Caki2 (cell line): ENCODE data around the gene RAB34. TPM values are rescaled to one million over a fixed set of nuclear protein-coding genes. Genes with fewer than 3 reads are reported as not detected.
"Not testable (repeated sequence)": the region's sequence is repeated elsewhere in the genome, so short reads cannot be mapped to it uniquely, and the experiment has no call there.

Source experiments
- DNase-seq: peaks from one replicate; pipeline ENCODE4 v3.0.0-alpha.2; 2015; ENCODE audit warnings: low read depth
- in situ Hi-C: cut with HindIII; loops from 2 replicates; pipeline ENCODE4 v1.10.0; 2016; ENCODE audit warnings: low sequenced_read_pairs, low pct_unique_long_range_greater_than_20kb, mixed read lengths
- total RNA-seq: library from RNA; depleted of rRNA; stranded (reverse); fragments of >200 nt; shearing (Covaris generic); gene quantifications from 2 replicates; pipeline ENCODE4 v1.2.3, GENCODE V29; 2014; ENCODE audit warnings: low replicate concordance

RAB34 gene
- total RNA-seq, 1 experiment from 2014 or later = 482 TPM

DNA sequence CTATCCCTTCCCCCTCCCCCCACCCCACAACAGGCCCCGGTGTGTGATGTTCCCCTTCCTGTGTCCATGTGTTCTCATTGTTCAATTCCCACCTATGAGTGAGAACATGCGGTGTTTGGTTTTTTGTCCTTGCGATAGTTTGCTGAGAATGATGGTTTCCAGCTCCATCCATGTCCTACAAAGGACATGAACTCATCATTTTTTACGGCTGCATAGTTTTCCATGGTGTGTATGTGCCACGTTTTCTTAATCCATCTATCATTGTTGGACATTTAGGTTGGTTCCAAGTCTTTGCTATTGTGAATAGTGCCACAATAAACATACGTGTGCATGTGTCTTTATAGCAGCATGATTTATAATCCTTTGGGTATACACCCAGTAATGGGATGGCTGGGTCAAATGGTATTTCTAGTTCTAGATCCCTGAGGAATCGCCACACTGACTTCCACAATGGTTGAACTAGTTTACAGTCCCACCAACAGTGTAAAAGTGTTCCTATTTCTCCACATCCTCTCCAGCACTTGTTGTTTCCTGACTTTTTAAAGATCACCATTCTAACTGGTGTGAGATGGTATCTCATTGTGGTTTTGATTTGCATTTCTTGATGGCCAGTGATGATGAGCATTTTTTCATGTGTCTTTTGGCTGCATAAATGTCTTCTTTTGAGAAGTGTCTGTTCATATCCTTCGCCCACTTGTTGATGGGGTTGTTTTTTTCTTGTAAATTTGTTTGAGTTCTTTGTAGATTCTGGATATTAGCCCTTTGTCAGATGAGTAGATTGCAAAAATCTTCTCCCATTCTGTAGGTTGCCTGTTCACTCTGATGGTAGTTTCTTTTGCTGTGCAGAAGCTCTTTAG is 18.5 kb upstream of the RAB34 start:
- in situ Hi-C loops, DNase-seq: not testable (repeated sequence)

DNA sequence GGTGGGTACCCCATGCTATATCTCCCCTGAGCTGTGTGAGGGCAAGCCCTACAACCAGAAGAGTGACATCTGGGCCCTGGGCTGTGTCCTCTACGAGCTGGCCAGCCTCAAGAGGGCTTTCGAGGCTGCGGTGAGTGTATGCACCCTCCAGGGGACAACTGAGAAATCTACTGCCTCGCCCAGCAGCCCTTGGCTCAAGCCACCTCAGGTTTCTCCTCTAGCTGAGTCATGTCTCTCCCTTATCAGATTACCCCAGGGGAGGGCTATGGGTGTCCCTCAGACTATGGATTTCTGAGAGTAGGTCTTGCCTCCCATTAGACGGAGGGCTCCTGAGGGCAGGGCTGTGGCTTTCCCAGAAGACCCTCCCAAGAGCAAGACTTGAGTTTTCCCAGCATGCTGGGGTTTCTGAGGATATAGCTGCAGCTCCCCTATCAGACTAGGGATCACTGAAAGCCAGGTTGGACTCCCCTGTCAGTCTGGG is 17.6 kb upstream of the RAB34 start:
- in situ Hi-C loops = no loop called here
- peak; percentile 36 for DNase-seq

DNA sequence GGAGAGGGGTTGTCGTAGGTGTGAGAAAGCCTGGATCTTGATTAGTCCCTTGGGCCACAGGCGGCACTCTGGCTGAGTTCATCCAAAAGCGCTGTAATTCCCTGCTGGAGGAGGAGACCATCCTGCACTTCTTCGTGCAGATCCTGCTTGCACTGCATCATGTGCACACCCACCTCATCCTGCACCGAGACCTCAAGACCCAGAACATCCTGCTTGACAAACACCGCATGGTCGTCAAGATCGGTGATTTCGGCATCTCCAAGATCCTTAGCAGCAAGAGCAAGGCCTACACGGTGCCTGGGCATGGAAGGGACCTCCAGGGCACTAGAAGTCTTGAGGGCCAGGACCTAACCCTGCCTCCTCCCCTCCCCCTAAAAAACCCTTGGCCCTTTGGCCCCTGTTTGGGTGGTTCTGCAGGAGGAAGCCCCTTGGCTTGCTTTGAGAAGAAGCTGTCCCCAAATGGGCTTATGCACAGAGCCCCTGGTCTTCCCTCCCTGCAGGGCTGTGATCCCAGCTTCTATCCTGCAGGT is 17.1 kb upstream of the RAB34 start:
- no peak for DNase-seq
- in situ Hi-C loops = no loop called here

DNA sequence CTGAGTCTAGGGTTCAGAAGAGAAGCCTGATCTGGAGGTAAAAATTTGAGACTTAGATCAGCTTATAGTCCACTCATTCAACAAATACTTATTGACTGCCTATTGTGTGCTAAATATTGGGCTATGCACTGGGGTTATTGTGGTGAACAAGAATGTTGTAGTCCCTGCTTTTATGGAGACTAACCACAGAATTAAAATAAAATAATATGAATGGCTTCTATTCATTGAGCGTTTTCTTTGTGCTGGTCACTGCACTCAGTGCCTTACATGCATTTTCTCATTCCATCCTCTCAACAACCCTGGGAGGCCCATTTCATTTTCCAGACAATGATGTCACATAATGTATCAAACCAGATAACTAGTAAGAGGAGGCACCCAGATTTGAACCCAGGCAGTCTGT is 15.7 kb upstream of the RAB34 start:
- in situ Hi-C loops = no loop called here
- DNase-seq = no peak

DNA sequence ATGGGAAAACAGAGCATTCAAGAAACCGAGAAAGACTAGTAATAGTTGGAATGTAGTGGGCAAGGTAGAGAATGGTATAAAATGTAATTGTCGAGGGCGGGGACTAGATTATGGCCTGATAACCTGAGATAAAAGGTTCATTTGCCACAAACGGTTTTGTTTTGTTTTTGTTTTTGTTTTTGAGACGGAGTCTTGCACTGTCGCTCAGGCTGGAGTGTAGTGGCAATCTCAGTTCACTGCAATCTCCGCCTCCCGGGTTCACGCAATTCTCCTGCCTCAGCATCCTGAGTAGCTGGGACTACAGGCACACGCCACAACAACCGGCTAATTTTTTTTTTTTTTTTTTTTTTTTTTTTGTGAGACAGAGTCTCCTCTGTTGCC is 12.3 kb upstream of the RAB34 start:
- no peak for DNase-seq
- in situ Hi-C loops = no loop called here

DNA sequence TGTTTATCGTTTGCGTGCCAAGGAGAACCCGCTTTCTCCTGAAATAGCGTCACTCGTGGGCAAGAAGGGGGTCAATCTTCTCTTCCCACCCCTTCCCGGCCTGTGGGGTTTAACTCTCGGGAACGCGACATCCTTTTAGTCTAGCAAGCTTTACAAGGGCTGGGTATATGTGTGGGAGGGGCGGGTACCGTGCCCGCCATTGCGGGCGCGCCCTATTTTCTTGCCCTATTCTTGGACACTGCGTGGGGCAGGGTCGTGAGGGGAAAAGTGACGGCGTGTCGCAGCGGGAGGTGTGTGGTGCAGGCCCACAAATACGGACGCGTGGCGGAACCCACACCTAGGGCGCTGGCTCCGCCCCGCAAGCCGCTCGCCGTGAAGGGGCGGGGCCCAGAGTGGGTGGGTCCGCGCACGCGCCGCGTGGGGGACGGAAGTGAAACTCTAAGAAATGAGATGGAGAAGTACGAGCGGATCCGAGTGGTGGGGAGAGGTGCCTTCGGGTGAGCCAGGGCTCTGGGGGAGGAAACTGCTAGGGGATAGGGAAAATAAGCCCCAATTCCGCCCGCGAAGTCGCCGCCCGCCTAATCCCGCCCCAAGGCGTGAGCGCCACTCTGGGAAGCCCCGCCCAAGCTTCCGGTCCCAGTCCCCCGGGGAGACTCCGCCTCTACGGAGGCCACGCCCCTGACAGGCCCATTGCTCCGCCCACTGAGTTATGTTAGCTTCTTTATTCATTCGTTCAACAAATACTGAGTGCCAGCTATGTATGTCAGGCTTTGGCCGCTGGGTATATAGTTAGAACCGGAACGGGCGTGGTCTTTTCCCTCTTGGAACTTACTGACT is 10.9 kb upstream of the RAB34 start, which contains the start of gene NEK8:
TSS of gene NEK8 (plus strand) at position 425 of the 837 bp plus-strand sequence. CDS start at position 451, 26 bp downstream.
- DNase-seq = peak; percentile 96

DNA sequence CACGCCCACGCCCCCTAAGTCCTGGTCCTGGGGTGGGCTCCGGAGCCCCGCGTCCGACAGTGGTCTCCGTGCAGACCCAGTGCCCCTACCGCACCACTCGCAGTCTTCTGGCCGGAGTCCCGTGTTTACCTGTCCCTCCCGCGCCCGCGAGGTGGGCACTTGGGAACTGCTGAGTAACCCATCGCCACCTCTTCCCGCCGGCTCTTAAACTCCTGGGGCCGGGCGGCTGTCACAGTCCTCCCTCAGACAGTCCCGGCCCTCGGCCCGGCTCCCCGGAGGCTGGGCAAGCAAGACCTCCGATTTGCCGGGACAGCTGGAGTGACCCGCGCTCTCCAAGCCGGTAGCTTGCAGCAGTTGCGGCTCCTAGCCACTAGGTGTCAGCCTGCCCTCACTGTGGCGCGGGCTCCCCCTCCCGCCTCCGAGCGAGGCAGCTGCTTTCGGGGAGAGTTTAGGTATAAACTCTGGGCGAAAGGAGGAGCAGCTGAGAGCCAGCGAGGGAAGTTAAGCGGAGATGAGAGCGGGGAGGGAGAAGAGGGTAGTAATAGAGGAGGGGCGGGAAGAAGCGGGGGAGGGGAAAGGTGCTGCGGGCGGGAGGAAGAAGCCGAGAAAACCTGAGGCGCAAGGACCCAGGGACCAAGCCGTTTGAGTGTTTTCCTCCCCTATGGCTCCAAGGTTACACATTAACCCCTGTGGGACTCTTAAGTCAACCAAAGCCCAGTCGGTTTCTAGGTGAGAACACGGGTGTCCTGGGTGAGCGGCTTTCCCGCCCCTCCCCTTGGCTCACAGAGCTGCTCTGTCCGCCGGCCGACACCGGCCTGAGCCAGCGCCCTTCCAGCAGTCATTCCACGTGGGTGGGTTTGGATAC is 9.2 kb upstream of the RAB34 start:
- in situ Hi-C loops = no loop called here

More for the DNA sequence above, 10.9 kb upstream of the RAB34 start, which contains the start of gene NEK8:
- in situ Hi-C loops = no loop called here

DNA sequence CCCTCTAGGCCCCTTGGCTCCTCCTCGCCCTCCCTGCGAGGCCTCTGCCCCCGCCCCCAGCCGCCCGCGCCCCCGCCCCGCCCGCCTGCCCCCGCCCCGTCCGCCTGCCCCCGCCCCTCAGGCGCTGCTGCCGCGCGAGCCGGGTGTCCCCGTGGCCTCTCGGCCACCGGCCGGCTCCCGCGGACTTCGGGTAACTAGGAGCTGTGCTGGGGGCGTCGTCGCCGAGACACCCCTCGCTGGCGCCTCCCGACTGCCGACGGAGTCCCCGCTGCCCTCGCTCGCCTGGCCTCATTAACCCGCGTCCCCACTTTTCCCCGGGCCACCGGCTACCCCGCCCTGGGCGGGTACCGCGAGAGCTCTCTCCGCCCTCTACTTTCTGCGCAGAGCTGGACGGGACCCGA is 8.6 kb upstream of the RAB34 start, which contains the start of gene TLCD1:
TSS of gene TLCD1 (minus strand) at position 8 of the 401 bp plus-strand sequence. CDS start 136 bp downstream, outside the sequence.
- in situ Hi-C loops = no loop called here
- peak; percentile 86 for DNase-seq

More for the DNA sequence above, 9.2 kb upstream of the RAB34 start:
- DNase-seq = peak; percentile 100

DNA sequence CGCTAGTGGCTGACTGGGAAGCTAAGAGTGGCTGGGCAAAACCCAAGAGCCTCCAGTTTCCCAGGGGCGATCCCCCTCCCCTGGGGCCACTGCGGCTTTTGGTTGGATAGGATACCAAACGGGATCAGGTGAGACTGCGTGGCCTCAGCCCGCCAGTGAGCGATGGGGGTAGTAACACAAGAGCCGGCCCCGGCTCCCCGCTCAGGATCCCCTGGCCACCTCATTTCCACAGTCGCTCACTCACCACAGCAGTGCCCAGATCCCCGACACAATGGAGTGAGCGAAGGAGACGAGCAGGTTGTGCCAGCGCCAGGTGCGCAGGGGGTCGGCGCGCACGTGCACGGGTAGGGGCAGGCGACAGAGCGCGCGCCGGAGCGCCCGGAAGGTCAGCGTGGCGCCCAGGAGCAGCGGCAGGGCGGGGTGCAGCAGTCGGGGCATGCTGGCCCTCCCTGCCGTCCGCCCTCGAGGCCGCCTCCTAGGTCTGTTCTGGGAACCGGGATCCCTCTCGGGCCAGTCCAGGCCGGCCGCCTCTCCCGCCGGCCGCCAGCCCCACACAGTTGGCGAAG is 8.1 kb upstream of the RAB34 start:
- DNase-seq = peak; percentile 81
- in situ Hi-C loops = no loop called here

DNA sequence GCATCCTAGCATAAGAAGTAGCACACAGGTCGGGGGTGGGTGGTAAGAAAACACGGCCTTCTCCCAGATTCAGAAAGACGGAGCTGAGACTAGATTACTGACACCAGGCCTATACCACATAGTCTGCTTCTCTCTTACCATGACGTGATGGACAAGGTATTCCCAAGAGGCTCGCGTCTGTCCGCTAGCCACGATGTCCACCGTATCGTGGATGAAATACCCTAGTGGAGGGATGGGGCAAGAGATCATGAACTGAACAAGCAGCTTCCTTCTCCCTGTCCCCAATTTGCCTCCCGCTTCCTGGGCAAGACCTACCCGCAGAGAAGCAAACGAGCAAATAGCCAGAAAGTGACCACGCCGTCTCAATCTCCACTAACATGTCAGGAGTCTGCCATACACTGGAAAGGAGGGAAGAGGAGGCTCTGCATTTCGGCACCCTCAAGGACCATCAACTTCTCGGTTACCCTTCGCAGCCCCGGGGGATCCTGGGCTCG is 7.5 kb upstream of the RAB34 start:
- in situ Hi-C loops = no loop called here
- peak; percentile 66 for DNase-seq

DNA sequence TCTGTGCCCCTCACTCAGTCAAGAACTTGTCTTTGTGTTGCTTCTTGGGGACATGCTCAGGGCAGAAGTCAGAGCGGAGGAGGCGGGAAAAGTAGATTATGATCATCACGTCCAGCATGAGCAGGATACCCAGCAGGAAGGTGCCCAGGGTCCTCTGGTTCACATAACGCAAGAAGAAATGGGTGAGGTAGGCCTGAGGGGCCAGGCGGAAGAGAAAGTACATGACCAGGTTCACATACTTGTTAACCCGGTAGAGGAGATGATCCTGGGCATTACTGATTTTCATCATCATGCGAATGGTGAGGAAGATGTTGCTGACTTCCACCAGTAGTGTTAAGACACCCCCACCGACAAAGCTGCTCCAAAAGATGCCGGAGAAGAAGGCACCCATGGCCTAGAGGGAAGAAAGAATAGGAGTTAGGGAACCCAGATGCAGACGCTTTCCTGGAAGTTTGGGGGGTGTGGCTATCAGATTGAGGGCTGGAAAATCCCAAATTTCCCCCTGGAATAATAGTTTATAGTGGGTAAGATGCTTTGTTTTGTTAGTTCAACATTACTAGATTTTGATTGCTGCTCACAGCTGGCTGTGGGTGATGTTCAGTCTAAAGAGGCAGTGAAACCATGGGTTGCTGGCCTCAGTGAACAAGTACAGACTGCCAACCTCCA is 7.0 kb upstream of the RAB34 start:
- in situ Hi-C loops = no loop called here
- DNase-seq = no peak

DNA sequence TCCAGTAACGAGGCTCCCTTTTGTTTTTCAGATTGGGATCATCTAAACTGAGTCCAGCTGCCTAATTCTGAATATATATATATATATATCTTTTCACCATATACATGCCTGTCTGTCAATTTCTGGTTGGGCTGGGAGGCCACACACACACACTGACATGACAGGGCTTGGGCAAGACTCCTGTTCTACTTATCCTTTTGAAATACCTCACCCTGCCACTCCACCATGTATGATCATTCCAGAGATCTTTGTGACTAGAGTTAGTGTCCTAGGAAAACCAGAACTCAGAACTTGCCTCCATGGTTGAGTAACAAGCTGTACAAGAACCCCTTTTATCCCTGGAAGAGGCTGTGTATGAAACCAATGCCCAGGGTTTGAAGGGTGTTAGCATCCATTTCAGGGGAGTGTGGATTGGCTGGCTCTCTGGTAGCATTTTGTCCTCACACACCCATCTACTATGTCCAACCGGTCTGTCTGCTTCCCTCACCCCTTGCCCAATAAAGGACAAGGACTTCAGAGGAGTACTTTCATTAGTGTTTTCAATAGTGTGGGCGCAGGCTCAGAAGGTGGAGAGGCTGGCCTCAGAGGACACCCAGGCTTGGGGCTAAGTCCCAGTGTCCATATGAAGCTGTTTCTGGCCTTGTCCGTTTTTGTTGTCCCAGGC is 6.3 kb upstream of the RAB34 start:
- in situ Hi-C loops, DNase-seq: not testable (repeated sequence)

DNA sequence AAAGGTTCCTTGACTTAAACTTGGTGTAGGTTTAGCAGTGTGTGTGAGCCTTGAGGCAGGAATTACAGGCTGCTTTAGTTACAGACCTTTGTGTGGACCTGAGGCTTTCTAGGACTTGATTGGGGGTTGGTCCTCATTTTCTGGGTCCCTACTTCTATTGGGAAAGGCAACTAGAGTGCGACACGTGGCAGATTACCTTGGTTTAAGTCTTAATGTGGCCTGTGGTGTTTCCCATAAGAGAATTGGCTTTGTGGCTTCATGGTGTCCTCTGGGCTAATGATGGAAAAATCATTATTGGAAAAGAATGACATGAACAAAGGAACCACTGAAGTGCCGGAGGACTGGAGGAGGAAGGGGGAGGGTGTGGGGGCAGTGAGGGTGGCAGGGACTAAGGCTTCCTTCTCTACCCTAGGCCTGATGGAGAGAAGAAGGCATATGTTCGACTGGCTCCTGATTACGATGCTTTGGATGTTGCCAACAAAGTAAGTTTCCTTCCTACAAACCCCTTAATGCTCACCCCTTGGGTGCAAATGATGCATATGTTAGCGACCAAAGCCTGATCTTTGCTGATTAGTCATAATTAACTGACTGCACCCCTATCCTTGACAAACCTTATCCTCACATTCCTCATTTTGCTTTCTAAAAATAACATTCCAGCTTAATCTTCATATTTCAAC is 5.6 kb upstream of the RAB34 start:
- no peak for DNase-seq
- in situ Hi-C loops = no loop called here

DNA sequence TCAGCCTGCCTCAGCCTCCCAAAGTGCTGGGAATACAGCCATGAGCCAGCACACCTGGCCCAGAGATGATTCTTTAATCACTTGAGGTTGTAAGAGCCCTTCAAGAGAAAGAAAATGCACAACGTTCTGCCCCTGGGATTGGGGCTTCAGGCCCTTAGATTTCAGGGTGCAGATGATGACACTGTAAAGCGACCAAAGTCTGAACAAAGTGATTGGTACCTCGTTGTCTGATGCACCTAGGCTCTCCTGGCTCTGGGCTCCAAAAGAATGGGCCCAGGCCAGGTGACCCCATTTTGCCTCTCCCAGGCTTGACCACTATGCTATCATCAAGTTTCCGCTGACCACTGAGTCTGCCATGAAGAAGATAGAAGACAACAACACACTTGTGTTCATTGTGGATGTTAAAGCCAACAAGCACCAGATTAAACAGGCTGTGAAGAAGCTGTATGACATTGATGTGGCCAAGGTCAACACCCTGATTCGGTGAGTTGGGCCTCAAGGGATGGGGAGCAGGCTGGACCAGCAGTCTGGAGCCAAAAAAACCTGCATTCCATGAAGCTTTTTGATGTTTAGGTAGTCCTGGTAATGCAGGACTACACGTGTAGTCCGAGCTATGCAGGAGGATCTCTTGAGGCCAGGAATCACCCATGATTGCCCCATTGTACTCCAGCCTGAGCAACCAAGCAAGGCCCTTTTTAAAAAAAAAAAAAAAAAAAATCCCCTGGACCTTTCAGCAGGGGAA is 4.9 kb upstream of the RAB34 start:
- in situ Hi-C loops = no loop called here
- DNase-seq = no peak

DNA sequence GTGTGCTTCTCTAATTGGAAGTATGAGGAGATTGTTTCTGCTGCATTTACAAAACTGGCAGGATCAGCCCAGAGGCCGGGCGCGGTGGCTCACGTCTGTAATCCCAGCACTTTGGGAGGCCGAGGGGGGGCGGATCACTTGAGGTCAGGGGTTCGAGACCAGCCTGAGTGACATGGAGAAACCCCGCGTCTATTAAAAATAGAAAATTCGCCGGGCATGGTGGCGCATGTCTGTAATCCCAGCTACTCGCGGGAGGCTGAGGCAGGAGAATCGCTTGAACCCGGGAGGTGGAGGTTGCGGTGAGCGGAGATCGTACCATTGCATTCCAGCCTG is 3.3 kb upstream of the RAB34 start:
- in situ Hi-C loops, DNase-seq: not testable (repeated sequence)
